HL-60 (cell line): ENCODE measurements around the gene NUP93.

Source experiments
- DNase-seq, 2 experiments: peaks; one replicate each; pipeline ENCODE4 v3.0.0-alpha.2; 2010 to 2020; ENCODE audit warnings: low read depth in 1 of 2, low spot score in 1 of 2
- H3K27ac ChIP-seq: fragments of 250-450 bp; sonication (Bioruptor Pico); replicated peaks from 2 replicates; pipeline ENCODE4 v1.5.1; 2020; ENCODE audit warnings: mild to moderate bottlenecking, moderate library complexity
- H3K27me3 ChIP-seq: fragments of 250-450 bp; sonication (Bioruptor Pico); 2 replicates; pipeline ENCODE4 v1.5.1; 2021; ENCODE audit warnings: mild to moderate bottlenecking, moderate library complexity; ENCODE audit not compliant: insufficient read depth, poor library complexity, severe bottlenecking
- H3K4me3 ChIP-seq: replicated peaks from 2 replicates; pipeline ENCODE4 v1.5.1; 2011; ENCODE audit warnings: mild to moderate bottlenecking, control low read depth, low read length; ENCODE audit not compliant: insufficient read depth
- CTCF ChIP-seq: IDR thresholded peaks from one replicate; pipeline ENCODE4 v1.5.1; 2011; ENCODE audit warnings: low read length, control low read depth, inconsistent platforms; ENCODE audit not compliant: insufficient read depth
- GABPA ChIP-seq: IDR thresholded peaks from 2 replicates; pipeline ENCODE4 v1.6.1; 2012; ENCODE audit warnings: low read depth
- POLR2AphosphoS5 ChIP-seq: IDR thresholded peaks from 2 replicates; pipeline ENCODE4 v1.6.1; 2012; ENCODE audit warnings: low read depth
- REST ChIP-seq: IDR thresholded peaks from 2 replicates; pipeline ENCODE4 v1.6.1; 2012; ENCODE audit warnings: low read depth; ENCODE audit not compliant: insufficient replicate concordance
- SPI1 ChIP-seq: IDR thresholded peaks from 2 replicates; pipeline ENCODE4 v1.6.1; 2012; ENCODE audit warnings: low read depth, mild to moderate bottlenecking, borderline replicate concordance

Gene NUP93

GRCh38 chr16:56748826-56749225, 18.9 kb downstream of the NUP93 start:
- Histone ChIP-seq H3K27ac (no peak overlapping the region), H3K4me3 (no peak overlapping the region), H3K27me3 (no peaks in the 10 kb centered on the region)
- TF ChIP-seq GABPA (no peak), SPI1 (no peak), CTCF (no peak), POLR2AphosphoS5 (no peak), REST (no peak)
- no peak for DNase-seq

- TF ChIP-seq GABPA (no peak), REST (no peak), POLR2AphosphoS5 (no peak), CTCF (no peak), SPI1 (no peak)
These were observed 20.0 kb downstream of the NUP93 start for GRCh38 chr16:56749672-56750491.

GRCh38 chr16:56753410-56753809, 23.5 kb downstream of the NUP93 start:
- TF ChIP-seq GABPA: no peak
- TF ChIP-seq CTCF: no peak
- no peak for TF ChIP-seq SPI1
- no peak for TF ChIP-seq REST
- TF ChIP-seq POLR2AphosphoS5: no peak
- no peak overlapping the region for H3K4me3 ChIP-seq
- H3K27ac ChIP-seq: no peak overlapping the region
- DNase-seq: no peak
- H3K27me3 ChIP-seq: no peaks in the 10 kb centered on the region

More at GRCh38 chr16:56749672-56750491, 20.0 kb downstream of the NUP93 start:
- no peak for DNase-seq
- no peaks in the 10 kb centered on the region for H3K27me3 ChIP-seq
- no peak overlapping the region for H3K4me3 ChIP-seq
- H3K27ac ChIP-seq: no peak overlapping the region
